GM12801 (cell line): ENCODE results near the gene MKS1.

Experiments used
- TF ChIP-seq, protein P1 (sequence below): IDR thresholded peaks from one replicate; pipeline ENCODE4 v1.5.1; 2011; ENCODE audit warnings: control low read depth; ENCODE audit not compliant: insufficient read length; ENCODE audit errors: extremely low read depth

MKS1 gene

DNA sequence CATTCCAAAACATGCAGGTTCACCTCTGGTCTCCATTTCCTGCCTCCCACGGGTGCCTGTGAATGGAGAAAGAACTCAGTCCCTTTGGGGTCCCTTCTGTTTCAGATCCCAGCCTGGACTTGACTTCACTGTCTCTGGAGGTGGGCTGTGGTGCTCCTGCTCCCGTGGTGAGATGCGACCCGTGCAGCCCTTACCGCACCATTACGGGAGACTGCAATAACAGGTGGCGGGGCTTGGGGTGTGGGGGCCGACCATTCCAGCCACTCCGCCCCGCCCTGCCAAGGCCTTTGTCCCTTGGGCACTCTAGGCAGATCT lies 29.9 kb upstream of the MKS1 start:
- TF ChIP-seq, protein P1, sequence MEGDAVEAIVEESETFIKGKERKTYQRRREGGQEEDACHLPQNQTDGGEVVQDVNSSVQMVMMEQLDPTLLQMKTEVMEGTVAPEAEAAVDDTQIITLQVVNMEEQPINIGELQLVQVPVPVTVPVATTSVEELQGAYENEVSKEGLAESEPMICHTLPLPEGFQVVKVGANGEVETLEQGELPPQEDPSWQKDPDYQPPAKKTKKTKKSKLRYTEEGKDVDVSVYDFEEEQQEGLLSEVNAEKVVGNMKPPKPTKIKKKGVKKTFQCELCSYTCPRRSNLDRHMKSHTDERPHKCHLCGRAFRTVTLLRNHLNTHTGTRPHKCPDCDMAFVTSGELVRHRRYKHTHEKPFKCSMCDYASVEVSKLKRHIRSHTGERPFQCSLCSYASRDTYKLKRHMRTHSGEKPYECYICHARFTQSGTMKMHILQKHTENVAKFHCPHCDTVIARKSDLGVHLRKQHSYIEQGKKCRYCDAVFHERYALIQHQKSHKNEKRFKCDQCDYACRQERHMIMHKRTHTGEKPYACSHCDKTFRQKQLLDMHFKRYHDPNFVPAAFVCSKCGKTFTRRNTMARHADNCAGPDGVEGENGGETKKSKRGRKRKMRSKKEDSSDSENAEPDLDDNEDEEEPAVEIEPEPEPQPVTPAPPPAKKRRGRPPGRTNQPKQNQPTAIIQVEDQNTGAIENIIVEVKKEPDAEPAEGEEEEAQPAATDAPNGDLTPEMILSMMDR, result no peak

DNA sequence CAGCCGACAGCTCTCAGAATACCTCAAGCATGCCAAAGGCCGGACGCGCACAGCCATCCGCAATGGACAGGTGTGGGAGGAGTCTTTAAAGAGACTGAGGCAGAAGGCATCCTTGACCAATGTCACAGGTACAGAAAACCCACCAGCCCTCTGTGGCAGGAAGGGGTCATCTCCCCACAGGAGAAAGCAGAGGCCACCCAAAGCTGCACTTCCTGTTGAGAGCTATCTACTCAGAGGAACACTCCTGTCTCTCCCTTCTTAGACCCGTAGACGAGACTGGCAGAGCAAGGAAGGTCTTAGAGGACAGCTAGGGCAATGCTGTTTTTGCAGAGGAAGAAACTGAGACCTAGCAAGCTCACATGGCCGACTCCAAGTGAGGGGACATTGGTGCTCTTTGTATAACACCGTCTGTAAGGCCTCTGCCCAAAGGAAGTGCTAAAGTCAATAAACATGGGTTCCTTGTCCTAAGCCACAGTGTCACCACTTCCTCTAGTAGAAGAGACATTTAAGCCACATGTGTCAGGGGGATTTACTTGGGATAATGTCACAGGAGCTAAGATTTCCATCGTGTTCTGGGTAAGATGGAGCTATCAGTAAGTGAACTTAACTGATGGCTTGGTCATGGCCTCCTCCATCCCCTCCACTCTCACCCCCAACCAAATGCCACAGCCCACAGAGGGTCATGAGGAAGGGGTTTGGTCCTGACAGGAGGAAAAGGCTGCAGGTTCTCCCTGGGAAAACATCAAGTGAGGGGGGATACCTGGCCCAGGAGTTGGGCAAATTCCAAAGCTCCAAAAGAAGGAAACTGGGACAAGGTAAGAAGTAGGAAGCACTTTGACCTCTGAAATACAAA lies 28.7 kb upstream of the MKS1 start:
- TF ChIP-seq, protein P1, result no peak

DNA sequence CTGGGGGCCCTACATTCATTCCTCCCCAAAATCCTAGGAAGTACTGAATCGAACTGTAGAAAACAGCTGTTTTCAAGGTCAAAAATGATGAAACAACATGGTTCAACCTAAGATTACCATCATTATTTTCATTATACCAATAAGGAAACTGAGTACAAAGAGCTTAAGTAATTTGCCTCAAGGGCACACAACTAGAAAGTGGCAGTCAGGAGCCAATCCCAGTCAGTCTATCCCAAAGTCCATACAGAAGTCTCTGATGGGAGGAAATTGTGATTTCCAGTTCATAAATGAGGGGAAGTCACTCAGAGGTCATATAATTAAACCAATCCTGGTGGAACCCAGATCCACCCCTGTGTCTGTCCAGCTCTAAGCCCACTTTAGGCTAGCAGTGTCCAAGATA lies 27.7 kb upstream of the MKS1 start:
- TF ChIP-seq, protein P1, result no peak

- TF ChIP-seq, protein P1, result no peak
Measured at GRCh38 chr17:58246104-58246740, 27.2 kb upstream of the MKS1 start.

GRCh38 chr17:58245428-58246103 lies 26.5 kb upstream of the MKS1 start:
- TF ChIP-seq, protein P1, result no peak

DNA sequence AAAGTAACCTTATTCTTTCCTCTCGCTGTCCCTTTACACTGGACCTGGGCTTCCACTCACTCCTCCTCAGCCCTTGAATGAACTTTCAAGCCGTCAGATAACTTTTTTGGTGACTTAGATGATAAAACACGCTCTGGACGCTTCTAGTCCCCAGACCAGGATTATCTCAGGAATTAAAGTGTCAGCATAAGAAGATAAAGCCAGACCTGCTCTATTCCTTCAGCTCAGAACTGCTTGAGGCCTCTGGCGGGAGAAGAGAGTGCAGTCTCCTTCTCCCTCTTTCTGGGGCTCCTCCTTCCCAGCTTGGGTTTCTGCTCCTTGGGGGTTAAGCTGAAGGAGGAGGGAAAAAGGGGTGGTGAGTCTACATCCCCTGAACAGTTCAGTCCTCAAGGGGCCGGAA lies 25.9 kb upstream of the MKS1 start:
- TF ChIP-seq, protein P1, result no peak

DNA sequence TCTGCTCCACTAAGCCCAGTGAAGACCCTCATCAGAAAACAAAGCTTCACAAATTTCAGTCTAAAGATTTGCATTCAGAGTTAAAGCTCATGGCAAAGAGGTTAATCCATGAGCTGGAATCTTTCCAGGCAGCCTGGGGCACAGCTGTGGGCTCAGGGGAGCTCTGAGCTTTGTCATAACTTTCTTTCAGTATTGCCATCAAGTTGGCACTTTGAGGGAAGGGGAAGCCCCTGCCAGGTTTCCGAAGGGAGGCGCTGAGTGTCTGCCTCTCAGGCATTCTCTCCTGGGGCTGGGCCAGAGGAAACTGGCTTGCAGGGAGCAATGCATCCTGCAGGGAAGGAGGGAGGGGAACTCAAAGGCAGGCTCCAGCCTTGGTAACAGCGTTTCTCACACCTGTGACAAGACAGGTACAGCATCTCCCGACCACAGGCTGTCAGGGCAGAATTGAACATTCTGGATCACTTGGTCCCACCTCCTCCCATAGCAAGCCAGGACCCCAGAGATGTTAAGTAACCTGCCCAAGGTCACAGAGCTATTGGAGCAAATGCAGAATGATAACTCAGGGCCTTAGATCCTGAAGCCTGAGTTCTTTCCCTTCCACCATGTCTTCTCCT lies 23.2 kb upstream of the MKS1 start:
- TF ChIP-seq, protein P1, result no peak
